CD4-positive, alpha-beta memory T cell (primary cell): ENCODE measurements around the gene TIAL1. TPM values are rescaled to one million over a fixed set of nuclear protein-coding genes. Genes with fewer than 3 reads are reported as not detected.

Experiments
- CTCF ChIA-PET: fragments of 350-600 bp; sonication (Branson Sonifier 250); formaldehyde crosslinking; loops from one replicate; lab custom pipeline; 2021; ENCODE audit warnings: inconsistent platforms; ENCODE audit not compliant: partially characterized antibody; lab: Charles Lee
- POLR2A ChIA-PET: fragments of 350-600 bp; sonication (Branson Sonifier 250); formaldehyde crosslinking; loops from one replicate; lab custom pipeline; 2021; ENCODE audit not compliant: partially characterized antibody; lab: Charles Lee
- DNase-seq, 5 donors: peaks; one replicate each; pipeline versions ENCODE4 v3.0.0 to v3.0.0-alpha.2; 2020 to 2022; ENCODE audit warnings: mixed read lengths in 1 of 5
- H3K27ac ChIP-seq: one replicate; pipeline ENCODE4 v1.7.0; 2013; ENCODE audit warnings: low read depth, low read length
- H3K27me3 ChIP-seq: 2 replicates; pipeline ENCODE4 v1.7.0; 2013; ENCODE audit warnings: mild to moderate bottlenecking, low read length, moderate library complexity; ENCODE audit not compliant: insufficient read depth
- H3K36me3 ChIP-seq: 2 replicates; pipeline ENCODE4 v1.7.0; 2013; ENCODE audit warnings: mild to moderate bottlenecking, low read length, moderate library complexity; ENCODE audit not compliant: insufficient read depth
- H3K4me1 ChIP-seq: 2 replicates; pipeline ENCODE4 v1.7.0; 2013; ENCODE audit warnings: mild to moderate bottlenecking, low read length, moderate library complexity; ENCODE audit not compliant: insufficient read depth
- H3K4me3 ChIP-seq, 2 donors: one replicate each; pipeline ENCODE4 v1.7.0; 2013; ENCODE audit warnings: low read length in 2 of 2, mild to moderate bottlenecking in 1 of 2
- H3K9me3 ChIP-seq, 2 donors: one replicate each; pipeline ENCODE4 v1.7.0; 2013; ENCODE audit warnings: low read length in 2 of 2, control low read depth in 1 of 2; ENCODE audit not compliant: control insufficient read depth in 1 of 2
- H3K27ac Mint-ChIP-seq, 7 donors: one replicate each; pipeline ENCODE4 v1.8.0; 2020 to 2021; ENCODE audit warnings: mixed read lengths in 7 of 7, mild to moderate bottlenecking in 6 of 7, inconsistent platforms in 3 of 7, moderate library complexity in 3 of 7
- H3K27me3 Mint-ChIP-seq, 2 donors: one replicate each; pipeline ENCODE4 v1.8.0; 2020 to 2021; ENCODE audit warnings: mixed read lengths in 2 of 2
- H3K36me3 Mint-ChIP-seq, 2 donors: one replicate each; pipeline ENCODE4 v1.8.0; 2020 to 2021; ENCODE audit warnings: mixed read lengths in 2 of 2, inconsistent platforms in 1 of 2, mild to moderate bottlenecking in 1 of 2
- H3K4me1 Mint-ChIP-seq, 4 donors: one replicate each; pipeline ENCODE4 v1.8.0; 2020 to 2021; ENCODE audit warnings: mixed read lengths in 4 of 4, mild to moderate bottlenecking in 1 of 4
- H3K4me3 Mint-ChIP-seq, 8 donors: one replicate each; pipeline ENCODE4 v1.8.0; 2020 to 2021; ENCODE audit warnings: mixed read lengths in 8 of 8, mild to moderate bottlenecking in 7 of 8, moderate library complexity in 6 of 8, inconsistent platforms in 3 of 8
- H3K9me3 Mint-ChIP-seq, 8 donors: one replicate each; pipeline ENCODE4 v1.8.0; 2020 to 2021; ENCODE audit warnings: mixed read lengths in 8 of 8, mild to moderate bottlenecking in 5 of 8, inconsistent platforms in 3 of 8, moderate library complexity in 1 of 8
- intact Hi-C: fragments of 100-400 bp; cut with micrococcal nuclease; formaldehyde crosslinking; loops from one replicate; pipeline ENCODE4 v1.15.1; 2023
- polyA plus RNA-seq, 2 donors: library from polyadenylated mRNA; unstranded; fragments of 300-500 nt; fragmentation: Illumina TruSeq; gene quantifications; one replicate each; pipeline ENCODE4 v1.2.3, GENCODE V29; 2021
- total RNA-seq, 2 experiments: library from RNA; stranded (reverse); gene quantifications; one replicate each; pipeline ENCODE4 v1.2.3, GENCODE V29; 2021

Gene TIAL1
- total and polyA plus RNA-seq, 4 experiments from 2014 or later: 8.8 to 212 (median 107) TPM

- ChIA-PET POLR2A (interaction anchor here (1.1 to 1.9 kb wide), 2 partner anchors 56 to 392 kb away, joined by 3 to 7 read pairs; partner anchors contain the start of gene GRK5), CTCF (interaction anchor here (1.0 kb wide), 2 partner anchors 55 to 88 kb away, joined by 5 read pairs; no protein-coding TSS in a partner anchor)
- Mint-ChIP-seq H3K36me3 (peaks cover 4 to 24% of the 10 kb centered on the region in 2 donors), H3K4me3 (peak overlapping the region in 5 of 8 donors; percentile 1 to 99 (median 41)), H3K27me3 (no peaks in the 10 kb centered on the region), H3K4me1 (peaks cover 25 to 41% (median 28%) of the 10 kb centered on the region in 4 donors), H3K9me3 (no peaks in the 10 kb centered on the region), H3K27ac (peak overlapping the region in 4 of 7 donors; percentile 7 to 99 (median 20))
- DNase-seq: no peak
- H3K9me3 ChIP-seq: no peaks in the 10 kb centered on the region
- H3K27me3 ChIP-seq: no peaks in the 10 kb centered on the region
- no peak overlapping the region for H3K4me3 ChIP-seq
- H3K27ac ChIP-seq: no peak overlapping the region
- no peaks in the 10 kb centered on the region for H3K36me3 ChIP-seq
- intact Hi-C loops: loop anchor here (5.0 to 10.0 kb wide), 3 partner anchors 96 to 514 kb away; partner anchors contain the start of gene EIF3A
- peaks cover 27% of the 10 kb centered on the region for H3K4me1 ChIP-seq
Measured at GRCh38 chr10:119598397-119598796, 1.6 kb upstream of the TIAL1 start.

- H3K36me3 Mint-ChIP-seq: peaks cover 4 to 25% of the 10 kb centered on the region in 2 donors
- H3K4me3 ChIP-seq: peak overlapping the region; percentile 79 to 99
- peak overlapping the region; percentile 93 to 100 (median 99) for H3K4me3 Mint-ChIP-seq
- no peak for DNase-seq
- no peaks in the 10 kb centered on the region for H3K27me3 Mint-ChIP-seq
- intact Hi-C loops: loop anchor here (1.0 to 10.0 kb wide), 9 partner anchors 54 to 842 kb away; partner anchors contain the start of genes BAG3, EIF3A, GRK5 and INPP5F
- H3K36me3 ChIP-seq: no peaks in the 10 kb centered on the region
- no peaks in the 10 kb centered on the region for H3K9me3 ChIP-seq
- no peaks in the 10 kb centered on the region for H3K9me3 Mint-ChIP-seq
- ChIA-PET POLR2A (interaction anchor here (0.7 to 1.9 kb wide), 10 partner anchors 27 to 843 kb away, joined by 3 to 13 read pairs (median 4); partner anchors contain the start of genes BAG3, CACUL1, GRK5 and INPP5F), CTCF (interaction anchor here (1.0 to 1.4 kb wide), 3 partner anchors 13 to 89 kb away, joined by 3 to 5 read pairs (median 5); no protein-coding TSS in a partner anchor)
- peaks cover 33 to 49% (median 36%) of the 10 kb centered on the region in 4 donors for H3K4me1 Mint-ChIP-seq
- no peaks in the 10 kb centered on the region for H3K27me3 ChIP-seq
- H3K4me1 ChIP-seq: peaks cover 35% of the 10 kb centered on the region
- peak overlapping the region; percentile 94 to 100 (median 99) for H3K27ac Mint-ChIP-seq
- H3K27ac ChIP-seq: peak overlapping the region; percentile 98
Measured at GRCh38 chr10:119597405-119598186, 832 bp upstream of the TIAL1 start.

GRCh38 chr10:119595676-119596515 lies 868 bp downstream of the TIAL1 start:
- CTCF ChIA-PET: interaction anchor here (0.7 to 3.6 kb wide), 7 partner anchors 12 to 460 kb away, joined by 3 to 14 read pairs (median 4); partner anchors contain the start of gene RGS10
- peak overlapping the region; percentile 93 to 100 (median 99) for H3K4me3 Mint-ChIP-seq
- DNase-seq: peak; percentile 32 to 76 (median 43)
- POLR2A ChIA-PET: interaction anchor here (0.6 to 3.0 kb wide), 7 partner anchors 11 to 290 kb away, joined by 3 to 14 read pairs (median 3); partner anchors contain the start of genes BAG3 and RGS10
- H3K27me3 Mint-ChIP-seq: no peaks in the 10 kb centered on the region
- intact Hi-C loops: loop anchor here (1.0 to 10.0 kb wide), 5 partner anchors 53 to 511 kb away; partner anchors contain the start of genes EIF3A, MCMBP and RGS10
- peaks cover 41 to 61% (median 48%) of the 10 kb centered on the region in 4 donors for H3K4me1 Mint-ChIP-seq
- peak overlapping the region; percentile 98 for H3K27ac ChIP-seq
- H3K27ac Mint-ChIP-seq: peak overlapping the region; percentile 84 to 100 (median 97)
- peaks cover 10 to 35% of the 10 kb centered on the region in 2 donors for H3K36me3 Mint-ChIP-seq
- no peaks in the 10 kb centered on the region for H3K9me3 ChIP-seq
- H3K9me3 Mint-ChIP-seq: no peaks in the 10 kb centered on the region
- peaks cover 52% of the 10 kb centered on the region for H3K4me1 ChIP-seq
- H3K36me3 ChIP-seq: no peaks in the 10 kb centered on the region
- no peaks in the 10 kb centered on the region for H3K27me3 ChIP-seq
- H3K4me3 ChIP-seq: peak overlapping the region; percentile 83 to 99

GRCh38 chr10:119595134-119595675 lies 1.6 kb downstream of the TIAL1 start:
- H3K36me3 Mint-ChIP-seq: peaks cover 10 to 35% of the 10 kb centered on the region in 2 donors
- no peaks in the 10 kb centered on the region for H3K27me3 Mint-ChIP-seq
- H3K4me1 Mint-ChIP-seq: peaks cover 41 to 61% (median 49%) of the 10 kb centered on the region in 4 donors
- peak overlapping the region; percentile 98 for H3K27ac ChIP-seq
- CTCF ChIA-PET: interaction anchor here (0.7 to 3.6 kb wide), 6 partner anchors 11 to 460 kb away, joined by 3 to 14 read pairs (median 4); partner anchors contain the start of gene RGS10
- peak overlapping the region; percentile 93 to 100 (median 99) for H3K4me3 Mint-ChIP-seq
- H3K9me3 ChIP-seq: no peaks in the 10 kb centered on the region
- peaks cover 53% of the 10 kb centered on the region for H3K4me1 ChIP-seq
- POLR2A ChIA-PET: interaction anchor here (0.6 to 3.0 kb wide), 5 partner anchors 10 to 289 kb away, joined by 3 to 14 read pairs (median 3); partner anchors contain the start of genes BAG3 and RGS10
- peaks cover under 1% of the 10 kb centered on the region for H3K36me3 ChIP-seq
- no peak for DNase-seq
- no peaks in the 10 kb centered on the region for H3K9me3 Mint-ChIP-seq
- peak overlapping the region; percentile 84 to 100 (median 97) for H3K27ac Mint-ChIP-seq
- intact Hi-C loops: loop anchor here (5.0 to 10.0 kb wide), 3 partner anchors 93 to 510 kb away; partner anchors contain the start of gene EIF3A
- H3K27me3 ChIP-seq: no peaks in the 10 kb centered on the region
- H3K4me3 ChIP-seq: peak overlapping the region; percentile 83 to 99

GRCh38 chr10:119588071-119588470 lies 8.7 kb downstream of the TIAL1 start:
- Histone ChIP-seq H3K36me3 (peaks cover 26% of the 10 kb centered on the region), H3K9me3 (no peaks in the 10 kb centered on the region), H3K27ac (no peak overlapping the region), H3K27me3 (no peaks in the 10 kb centered on the region), H3K4me1 (peaks cover 72% of the 10 kb centered on the region), H3K4me3 (no peak overlapping the region)
- intact Hi-C loops: no loop called here
- Mint-ChIP-seq H3K27ac (no peak overlapping the region), H3K4me3 (no peak overlapping the region), H3K27me3 (no peaks in the 10 kb centered on the region), H3K4me1 (peaks cover 23 to 38% (median 30%) of the 10 kb centered on the region in 4 donors), H3K36me3 (peaks cover 9 to 20% of the 10 kb centered on the region in 2 donors), H3K9me3 (no peaks in the 10 kb centered on the region)
- ChIA-PET CTCF (interaction anchor here (1.2 kb wide), 1 partner anchor 99 kb away, joined by 4 read pairs; no protein-coding TSS in a partner anchor), POLR2A (interaction anchor here (0.5 to 0.8 kb wide), 2 partner anchors 14 to 508 kb away, joined by 3 read pairs; partner anchors contain the start of gene EIF3A)
- DNase-seq: no peak

GRCh38 chr10:119578355-119578754 lies 18.4 kb downstream of the TIAL1 start:
- no peak for DNase-seq
- Mint-ChIP-seq H3K36me3 (peaks cover 48 to 67% of the 10 kb centered on the region in 2 donors), H3K27me3 (no peaks in the 10 kb centered on the region), H3K4me3 (no peak overlapping the region), H3K27ac (no peak overlapping the region), H3K9me3 (no peaks in the 10 kb centered on the region), H3K4me1 (peaks cover 17 to 26% (median 23%) of the 10 kb centered on the region in 4 donors)
- Histone ChIP-seq H3K27me3 (no peaks in the 10 kb centered on the region), H3K4me3 (no peak overlapping the region), H3K4me1 (peaks cover 29% of the 10 kb centered on the region), H3K9me3 (no peaks in the 10 kb centered on the region), H3K27ac (no peak overlapping the region), H3K36me3 (peaks cover 50% of the 10 kb centered on the region)
- ChIA-PET POLR2A (no interaction called here), CTCF (no interaction called here)
- intact Hi-C loops: no loop called here
